SU-DHL-6 (cell line): ENCODE measurements around the gene ZBTB16.

Experiments
- H2AFZ ChIP-seq: fragments of 200-600 bp; sonication (generic); 2 replicates; pipeline ENCODE4 v1.6.1; 2014; ENCODE audit warnings: low read depth, mild to moderate bottlenecking, moderate library complexity, mixed read lengths, antibody characterized with exemption, low read length; ENCODE audit not compliant: severe bottlenecking
- H3F3A ChIP-seq: fragments of 200-600 bp; shearing (Covaris generic); 2 replicates; pipeline ENCODE4 v1.6.0; 2016; ENCODE audit warnings: antibody characterized with exemption, mild to moderate bottlenecking; ENCODE audit not compliant: insufficient read depth
- H3K27ac ChIP-seq: fragments of 200-600 bp; sonication (generic); 2 replicates; pipeline ENCODE4 v1.5.1; 2016; ENCODE audit warnings: low read depth, mild to moderate bottlenecking, low read length, moderate library complexity, mixed read lengths
- H3K27me3 ChIP-seq: fragments of 200-600 bp; sonication (generic), shearing (Covaris generic); 2 replicates; pipeline ENCODE4 v1.6.0; 2014; ENCODE audit warnings: mild to moderate bottlenecking, low read length
- H3K36me3 ChIP-seq: fragments of 200-600 bp; sonication (generic); 2 replicates; pipeline ENCODE4 v1.6.1; 2014; ENCODE audit warnings: mild to moderate bottlenecking, low read length, mixed read lengths
- H3K4me2 ChIP-seq: fragments of 300-600, 200-600 bp; shearing (Covaris generic), sonication (generic); 2 replicates; pipeline ENCODE4 v1.6.0; 2014; ENCODE audit warnings: low read length, low read depth, mild to moderate bottlenecking; ENCODE audit not compliant: poor library complexity, severe bottlenecking
- H3K4me3 ChIP-seq: fragments of 200-600 bp; sonication (generic); 2 replicates; pipeline ENCODE4 v1.5.1; 2014; ENCODE audit warnings: antibody characterized with exemption, low read length, mild to moderate bottlenecking, mixed read lengths; ENCODE audit not compliant: insufficient read depth, poor library complexity, severe bottlenecking
- H3K79me2 ChIP-seq: fragments of 200-600 bp; sonication (generic); 2 replicates; pipeline ENCODE4 v1.6.1; 2014; ENCODE audit warnings: mild to moderate bottlenecking, low read length, moderate library complexity; ENCODE audit not compliant: insufficient read depth
- H3K9ac ChIP-seq: fragments of 200-600 bp; sonication (generic); 2 replicates; pipeline ENCODE4 v1.7.0; 2014; ENCODE audit warnings: mild to moderate bottlenecking, low read length
- H3K9me2 ChIP-seq: fragments of 200-600 bp; sonication (generic); replicated peaks from 2 replicates; pipeline ENCODE4 v1.6.1; 2014; ENCODE audit warnings: low read length; ENCODE audit not compliant: insufficient read depth
- H3K9me3 ChIP-seq: fragments of 200-600 bp; sonication (generic); 2 replicates; pipeline ENCODE4 v1.6.1; 2014; ENCODE audit warnings: low read length, mixed read lengths; ENCODE audit not compliant: insufficient read depth
- H4K20me1 ChIP-seq: fragments of 200-600 bp; sonication (generic); 2 replicates; pipeline ENCODE4 v1.6.1; 2014; ENCODE audit warnings: low read depth, mild to moderate bottlenecking, antibody characterized with exemption, low read length, moderate library complexity, mixed read lengths
- CTCF ChIP-seq: fragments of 200-600 bp; sonication (generic); IDR thresholded peaks from one replicate; pipeline ENCODE4 v1.5.1; 2017; ENCODE audit warnings: antibody characterized with exemption, mild to moderate bottlenecking, low read length, moderate library complexity; ENCODE audit not compliant: insufficient read depth, poor library complexity, severe bottlenecking
- EZH2phosphoT487 ChIP-seq: fragments of 200-600 bp; sonication (generic), shearing (Covaris generic); conservative IDR thresholded peaks from 2 replicates; pipeline ENCODE4 v1.6.1; 2018; ENCODE audit warnings: mild to moderate bottlenecking, antibody characterized with exemption, low read length, moderate library complexity, mixed read lengths

The ZBTB16 gene

GRCh38 chr11:114019046-114019445 lies 40.5 kb upstream of the ZBTB16 start:
- TF ChIP-seq EZH2phosphoT487 (no peak), CTCF (no peak)
- no peaks in the 10 kb centered on the region for H3K36me3 ChIP-seq
- H3K9ac ChIP-seq = no peak overlapping the region
- H3K27ac ChIP-seq = no peak overlapping the region
- no peaks in the 10 kb centered on the region for H4K20me1 ChIP-seq
- H3K9me2 ChIP-seq = no peaks in the 10 kb centered on the region
- no peaks in the 10 kb centered on the region for H3K27me3 ChIP-seq
- no peaks in the 10 kb centered on the region for H3F3A ChIP-seq
- no peak overlapping the region for H3K4me2 ChIP-seq
- H3K9me3 ChIP-seq = no peaks in the 10 kb centered on the region
- no peaks in the 10 kb centered on the region for H3K79me2 ChIP-seq
- H2AFZ ChIP-seq = no peak overlapping the region
- no peak overlapping the region for H3K4me3 ChIP-seq

GRCh38 chr11:114019574-114019973 lies 39.9 kb upstream of the ZBTB16 start:
- Histone ChIP-seq H4K20me1 (no peaks in the 10 kb centered on the region), H3K4me2 (no peak overlapping the region), H3K9ac (no peak overlapping the region), H3K4me3 (no peak overlapping the region), H3K27me3 (no peaks in the 10 kb centered on the region), H3K79me2 (no peaks in the 10 kb centered on the region), H3K27ac (no peak overlapping the region), H3K36me3 (no peaks in the 10 kb centered on the region), H2AFZ (no peak overlapping the region), H3K9me3 (no peaks in the 10 kb centered on the region), H3F3A (no peaks in the 10 kb centered on the region), H3K9me2 (no peaks in the 10 kb centered on the region)
- TF ChIP-seq CTCF (no peak), EZH2phosphoT487 (no peak)

- no peak overlapping the region for H3K27ac ChIP-seq
- no peak overlapping the region for H3K4me2 ChIP-seq
- H3F3A ChIP-seq = no peaks in the 10 kb centered on the region
- H2AFZ ChIP-seq = no peak overlapping the region
- no peak overlapping the region for H3K4me3 ChIP-seq
- H3K9ac ChIP-seq = no peak overlapping the region
- H3K27me3 ChIP-seq = no peaks in the 10 kb centered on the region
- no peaks in the 10 kb centered on the region for H3K9me3 ChIP-seq
- no peaks in the 10 kb centered on the region for H4K20me1 ChIP-seq
- H3K79me2 ChIP-seq = no peaks in the 10 kb centered on the region
- no peak for TF ChIP-seq EZH2phosphoT487
- TF ChIP-seq CTCF = no peak
- no peaks in the 10 kb centered on the region for H3K36me3 ChIP-seq
- H3K9me2 ChIP-seq = no peaks in the 10 kb centered on the region
Measured at GRCh38 chr11:114025329-114025907, 34.1 kb upstream of the ZBTB16 start.
